ENCODE measurements around the gene MSX1.

Gene MSX1

DNA sequence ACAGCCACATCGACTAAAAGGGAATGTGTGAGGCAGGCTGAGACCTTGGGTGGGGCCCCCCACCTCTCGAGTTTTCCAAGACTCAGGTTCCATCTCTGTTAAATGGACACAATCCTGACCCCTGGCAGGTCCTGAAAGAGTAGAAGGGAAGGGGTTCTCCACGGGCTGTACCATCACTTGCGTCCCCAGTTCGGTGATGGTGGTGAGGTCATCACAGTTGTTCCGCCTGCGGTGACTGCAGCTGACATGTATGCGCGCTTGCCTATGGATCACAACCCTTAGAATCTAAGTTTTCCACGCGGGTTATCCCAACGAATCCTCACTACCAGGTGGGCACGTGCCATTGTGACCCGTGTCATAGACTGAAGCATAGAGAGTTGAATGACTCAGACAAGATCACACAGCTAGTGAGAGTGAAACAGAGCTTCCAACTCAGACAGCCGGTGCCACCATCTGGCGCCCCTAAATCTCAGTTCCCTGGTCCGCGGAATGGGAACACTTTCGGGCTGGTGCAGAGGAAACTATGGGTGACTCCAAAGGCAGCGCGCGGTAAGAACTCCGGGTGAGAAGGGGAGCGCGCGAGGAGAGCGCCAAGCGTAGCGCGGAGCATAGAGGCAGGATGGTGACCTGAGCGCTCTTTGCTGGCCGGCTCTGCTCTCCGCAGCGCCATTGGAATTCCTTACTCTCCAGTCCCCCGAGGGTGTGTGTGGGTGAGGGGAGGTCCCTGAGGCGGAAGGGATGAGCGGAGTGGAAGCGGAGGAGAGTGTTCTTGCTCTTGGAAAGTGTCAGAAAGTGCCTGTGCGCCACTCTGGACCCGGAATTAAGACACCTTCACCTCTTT is 10.5 kb downstream of the MSX1 start:
- no peak for DNase-seq (ENCODE audit: low spot score)

DNA sequence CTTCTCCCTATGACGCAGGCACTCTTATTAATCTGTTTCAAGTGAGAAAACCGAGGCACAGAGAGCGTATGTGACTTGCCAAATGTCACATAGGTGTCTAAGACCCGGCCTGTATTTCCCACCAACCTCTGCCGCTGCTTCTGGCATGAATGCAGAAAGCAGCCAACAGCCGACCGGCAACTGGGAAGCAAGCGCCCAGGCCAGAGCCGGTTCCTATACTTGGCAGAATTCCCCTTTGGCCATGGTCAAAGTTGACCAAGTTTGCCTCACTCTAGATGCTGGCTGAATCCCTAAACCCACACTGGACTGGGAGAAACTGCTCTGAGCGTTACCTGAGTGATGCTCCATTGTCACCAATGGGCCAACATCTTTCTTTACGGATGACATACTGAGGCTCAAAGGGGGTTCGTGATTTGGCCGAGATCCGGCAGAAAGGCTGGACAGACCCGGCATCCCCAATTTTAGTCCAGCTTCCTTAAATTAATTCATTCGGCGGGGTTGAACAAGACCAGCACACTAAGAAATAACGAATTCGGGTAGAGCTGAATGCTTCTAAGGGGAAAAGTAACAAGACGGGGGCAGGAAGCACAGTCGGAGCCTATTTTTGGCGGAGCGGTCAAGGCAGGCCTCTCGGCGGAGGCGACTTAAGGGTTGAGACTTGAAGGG is 11.2 kb downstream of the MSX1 start:
- DNase-seq (ENCODE audit: low spot score) = no peak

- DNase-seq (ENCODE audit: low spot score) = no peak
Observed at GRCh38 chr4:4871242-4871572, 11.7 kb downstream of the MSX1 start.

DNA sequence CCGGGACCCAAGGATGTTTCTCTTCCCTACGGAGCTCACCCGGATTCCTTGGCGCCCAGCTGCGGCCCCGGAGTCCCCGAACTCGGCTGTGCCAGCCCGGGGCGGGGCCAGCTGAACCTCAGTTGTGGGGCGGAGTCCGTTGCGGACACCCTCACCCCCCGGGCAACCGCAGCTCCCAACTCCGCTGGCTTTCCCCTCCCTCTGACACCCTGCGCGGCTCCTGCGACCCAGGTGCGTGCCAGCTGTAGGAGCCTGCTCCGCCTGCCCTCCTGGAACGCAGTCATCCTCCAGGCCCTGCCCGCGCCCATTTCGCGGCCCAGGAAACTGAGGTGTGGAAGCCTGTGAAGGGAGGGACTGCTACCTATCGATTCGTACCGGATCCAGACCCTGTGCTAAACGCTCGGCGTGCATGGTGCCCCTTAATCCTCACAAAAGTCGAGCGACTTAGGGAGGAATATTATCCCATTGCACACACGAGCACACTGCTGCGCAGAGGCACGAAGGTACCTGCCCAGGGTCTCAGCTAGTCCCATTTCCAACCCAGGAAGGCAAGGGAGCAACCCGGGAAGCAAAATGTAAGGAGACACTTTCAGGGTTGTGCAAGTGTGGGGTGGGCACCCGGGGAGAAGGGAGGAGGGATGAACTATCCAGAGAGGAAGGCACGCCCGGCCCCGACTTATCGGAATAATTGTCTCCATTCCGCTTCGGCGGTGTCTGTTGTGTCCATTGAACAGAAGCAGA is 12.3 kb downstream of the MSX1 start:
- DNase-seq (ENCODE audit: low spot score) = no peak

DNA sequence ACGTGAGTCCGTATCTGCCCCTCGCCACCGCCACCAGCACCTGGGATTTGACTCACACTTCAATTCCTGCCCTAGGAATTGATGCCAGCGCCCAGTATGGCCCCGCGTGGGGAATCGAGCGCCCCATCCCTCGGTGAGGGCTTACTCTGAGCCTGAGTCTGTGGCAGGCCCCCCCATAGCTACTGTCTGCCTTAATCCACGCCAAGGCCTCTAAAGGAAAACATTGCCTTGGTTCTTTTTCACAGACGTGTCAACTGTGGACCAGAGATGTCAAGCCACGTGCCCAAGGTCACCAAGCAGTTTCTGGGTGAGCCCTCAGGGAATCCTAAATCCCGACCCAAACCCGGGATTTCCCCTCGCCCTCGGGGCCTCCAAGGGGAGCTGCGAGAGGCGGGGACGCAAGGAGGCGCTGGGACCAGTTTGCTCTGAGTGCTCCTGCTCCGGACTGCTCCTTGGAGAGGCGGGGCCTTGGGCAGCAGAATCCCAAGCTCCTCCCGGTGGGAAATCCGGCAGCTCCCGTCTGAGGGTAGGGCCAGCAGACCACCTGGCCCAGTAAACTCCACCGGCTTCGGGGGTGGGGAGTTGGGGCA is 12.9 kb downstream of the MSX1 start:
- DNase-seq (ENCODE audit: low spot score) = no peak

DNA sequence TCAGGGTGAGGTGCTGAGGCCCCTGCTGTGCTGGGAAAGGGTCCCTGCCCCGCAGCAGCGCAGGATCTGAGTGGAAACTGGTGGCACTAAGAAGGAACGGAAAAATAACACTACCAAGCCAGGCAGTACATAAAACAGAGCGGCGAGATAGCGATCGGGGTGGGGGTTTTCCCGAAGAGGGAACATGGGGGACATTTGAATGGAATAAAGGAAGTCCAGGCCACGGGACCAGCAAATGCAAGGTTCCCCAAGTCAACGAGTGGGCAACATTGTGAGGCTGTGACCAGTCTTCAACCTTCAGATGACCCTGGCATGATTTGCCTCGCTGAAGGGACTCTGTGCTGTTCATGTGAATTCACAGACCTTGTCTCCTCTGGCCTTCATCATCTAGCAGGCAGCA is 13.7 kb downstream of the MSX1 start:
- DNase-seq (ENCODE audit: low spot score) = no peak

DNA sequence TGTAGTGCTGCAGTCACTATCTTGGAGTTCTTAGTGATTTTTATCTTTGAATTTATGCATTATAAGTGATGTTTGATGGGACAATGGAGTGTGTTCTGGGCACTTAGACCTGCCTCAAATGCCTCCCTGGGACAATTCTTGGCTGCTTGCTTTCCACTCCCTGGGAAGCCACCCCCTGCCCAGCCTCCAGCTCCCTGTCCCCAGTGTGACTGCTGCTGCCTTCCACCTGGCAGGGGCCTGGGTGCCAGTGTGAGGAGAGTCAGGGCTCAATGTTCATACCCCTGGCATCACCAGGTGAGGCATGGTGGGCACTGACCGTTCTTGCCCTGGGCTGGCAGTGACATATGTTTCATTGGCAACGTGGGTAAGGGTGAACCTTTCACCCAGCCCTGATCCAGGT is 14.8 kb downstream of the MSX1 start:
- no peak for DNase-seq (ENCODE audit: low spot score)

- DNase-seq (ENCODE audit: low spot score) = no peak
Observed at GRCh38 chr4:4875147-4875546, 15.7 kb downstream of the MSX1 start.

GRCh38 chr4:4875611-4876010 is 16.1 kb downstream of the MSX1 start:
- no peak for DNase-seq (ENCODE audit: low spot score)

GRCh38 chr4:4876945-4877661 is 17.6 kb downstream of the MSX1 start:
- no peak for DNase-seq (ENCODE audit: low spot score)

DNA sequence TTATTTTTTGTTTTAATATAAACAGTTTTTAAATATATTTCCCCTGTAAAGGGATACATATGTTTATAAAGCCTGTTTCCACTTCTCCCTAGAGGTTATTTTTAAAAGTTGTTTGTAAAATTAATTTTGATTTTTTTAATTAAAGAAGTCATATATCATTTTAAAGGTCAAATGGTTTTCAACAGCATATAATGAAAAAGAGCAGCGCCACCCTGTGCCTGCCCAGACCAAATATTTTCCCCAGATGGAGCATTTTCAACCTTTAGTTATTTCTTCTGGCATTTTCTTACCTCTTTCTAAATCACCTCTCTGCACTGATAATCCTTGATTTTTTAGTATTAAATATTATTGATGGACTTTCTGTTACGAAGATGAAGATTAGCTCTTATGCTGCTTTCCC is 21.0 kb downstream of the MSX1 start:
- no peak for DNase-seq (ENCODE audit: low spot score)

GRCh38 chr4:4881432-4881831 is 22.0 kb downstream of the MSX1 start:
- no peak for DNase-seq (ENCODE audit: low spot score)

DNA sequence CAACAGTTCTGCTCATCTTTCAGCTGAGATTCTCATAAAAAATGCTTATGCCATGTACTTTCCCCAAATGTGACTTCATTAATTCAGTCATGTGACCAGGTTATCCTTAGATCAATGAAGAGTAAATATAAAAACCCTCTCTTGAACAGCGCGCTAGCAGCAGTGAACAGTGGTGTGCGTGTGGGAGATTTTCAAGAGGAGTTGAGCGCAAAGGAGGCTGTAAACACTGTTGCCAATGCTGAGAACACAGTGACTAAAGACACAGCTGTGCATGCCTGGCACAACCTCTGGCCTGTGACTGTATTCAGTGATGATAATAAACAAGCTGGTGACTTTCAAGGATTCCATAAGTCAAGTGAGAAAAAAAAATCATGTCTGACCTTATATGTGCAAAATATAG is 25.1 kb downstream of the MSX1 start:
- no peak for DNase-seq (ENCODE audit: low spot score)

DNA sequence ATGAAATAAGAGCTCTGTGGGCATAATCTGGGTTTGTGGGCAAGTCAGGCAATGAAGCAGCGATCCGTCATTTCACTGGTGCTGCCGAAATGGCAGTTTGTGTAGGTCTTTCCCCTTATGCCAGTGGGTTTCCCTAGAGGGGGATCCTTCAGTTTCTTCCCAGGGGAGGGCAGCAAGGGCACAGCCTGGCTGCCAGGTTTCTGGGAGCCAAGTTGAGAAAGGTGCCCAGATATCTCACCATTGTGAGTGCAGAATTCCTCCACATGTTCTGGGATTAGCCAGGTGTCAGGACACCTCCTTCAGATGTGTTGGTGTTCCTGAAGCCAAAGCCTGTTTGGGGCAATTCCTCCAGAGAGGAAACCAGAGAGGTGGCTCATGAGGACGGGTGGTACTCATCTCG is 28.0 kb downstream of the MSX1 start:
- DNase-seq (ENCODE audit: low spot score) = no peak

GRCh38 chr4:4888695-4889094 is 29.2 kb downstream of the MSX1 start:
- DNase-seq (ENCODE audit: low spot score) = no peak

DNA sequence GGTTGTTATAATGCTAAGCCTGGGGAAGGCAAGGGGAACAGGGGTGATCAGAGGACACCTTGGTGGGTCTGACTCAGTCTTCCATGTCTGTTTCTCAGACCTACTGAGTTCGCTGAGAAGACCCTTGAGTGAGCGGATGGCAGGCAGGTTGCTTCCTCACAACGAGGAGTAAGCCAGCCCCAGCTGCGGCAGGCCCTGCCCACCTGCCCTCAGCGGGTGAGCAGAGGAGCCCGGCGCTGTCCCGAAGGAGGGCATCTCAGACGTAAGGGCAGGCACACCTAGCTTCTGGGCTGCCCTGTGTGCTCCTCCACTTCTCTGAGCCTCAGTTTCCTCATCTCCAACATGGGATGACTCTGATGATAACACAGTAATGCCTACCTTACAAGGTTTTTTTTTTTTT is 30.3 kb downstream of the MSX1 start:
- no peak for DNase-seq (ENCODE audit: low spot score)

DNA sequence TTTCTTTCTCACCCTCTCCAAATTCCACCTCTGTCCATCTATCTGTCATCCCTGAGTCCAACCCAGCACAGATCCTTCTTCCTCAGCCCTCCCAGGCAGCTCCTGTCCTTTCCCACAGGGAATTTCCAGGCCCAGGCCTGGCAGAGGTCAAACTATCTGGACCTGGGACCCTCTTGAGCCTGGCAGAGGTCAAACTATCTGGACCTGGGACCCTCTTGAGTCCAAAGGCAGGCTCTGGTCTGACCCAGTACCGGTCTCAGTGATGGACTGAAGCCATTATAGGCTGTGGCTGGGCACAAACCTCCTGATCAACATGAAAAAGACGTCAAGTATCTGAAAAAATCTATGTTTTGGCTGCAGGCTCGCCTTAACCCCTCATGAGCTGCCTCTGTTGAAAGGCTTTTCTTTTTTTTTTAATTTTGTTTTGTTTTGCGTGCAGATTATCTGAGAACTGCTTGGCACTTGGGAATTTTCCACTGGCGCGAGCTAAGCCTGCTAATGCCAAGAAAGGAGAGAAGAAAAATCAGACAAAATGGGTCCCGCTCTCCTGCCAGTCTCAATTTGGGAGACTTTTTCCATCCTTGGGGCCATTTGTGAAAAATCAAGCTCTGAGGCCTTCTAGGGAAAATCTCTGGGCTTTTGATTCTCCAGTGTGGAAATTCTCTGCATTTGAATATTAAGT is 31.2 kb downstream of the MSX1 start:
- DNase-seq (ENCODE audit: low spot score) = no peak

DNA sequence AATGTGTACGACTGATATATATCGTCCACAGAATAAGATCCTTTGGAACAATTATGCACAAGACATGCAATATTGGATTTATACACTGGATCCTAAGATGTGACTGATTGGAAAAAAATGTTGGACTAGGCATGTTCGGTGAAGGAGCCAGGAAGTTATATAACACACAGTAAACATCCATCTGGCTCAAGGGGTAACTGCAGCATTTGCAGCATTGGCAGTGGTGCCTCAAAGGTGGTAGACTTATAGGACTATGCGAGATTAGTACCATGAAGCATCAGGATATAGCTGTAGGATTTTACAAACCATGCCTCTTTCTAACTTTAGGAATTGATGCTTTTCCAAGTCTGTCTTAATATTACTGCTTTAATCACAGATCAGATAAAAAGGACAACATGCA is 34.3 kb downstream of the MSX1 start:
- DNase-seq (ENCODE audit: low spot score) = no peak

- DNase-seq (ENCODE audit: low spot score) = no peak
Observed at GRCh38 chr4:4899202-4899925, 39.9 kb downstream of the MSX1 start.

- DNase-seq (ENCODE audit: low spot score) = peak; percentile 53
Observed at GRCh38 chr4:4901877-4902276, 42.4 kb downstream of the MSX1 start.

- DNase-seq (ENCODE audit: low spot score) = no peak
Observed at GRCh38 chr4:4912155-4912554, 52.7 kb downstream of the MSX1 start.

All from NAMALWA (cell line).